AG04449 (cell line): Measurements from ENCODE around the gene DDX31.
"Not testable (repeated sequence)": the region's sequence is repeated elsewhere in the genome, so short reads cannot be mapped to it uniquely, and the experiment has no call there.

Experiments used
- CTCF ChIA-PET: fragments of 350-600 bp; formaldehyde crosslinking; extraction: SDS; loops from one replicate; lab custom pipeline; 2021; ENCODE audit warnings: antibody characterized with exemption; lab: Yijun Ruan, JAX
- POLR2A ChIA-PET: fragments of 400-600, 350-600 bp; formaldehyde crosslinking; extraction: SDS; loops from one replicate; lab custom pipeline; 2020; ENCODE audit warnings: antibody characterized with exemption, inconsistent platforms; lab: Yijun Ruan, JAX
- DNase-seq: peaks from one replicate; pipeline ENCODE4 v3.0.0-alpha.2; 2010; ENCODE audit warnings: low read depth, low spot score
- H3K4me3 ChIP-seq: 2 replicates; pipeline ENCODE4 v1.5.1; 2011; ENCODE audit warnings: low read depth, mild to moderate bottlenecking, control low read depth, low read length
- CTCF ChIP-seq: IDR thresholded peaks from one replicate; pipeline ENCODE4 v1.5.1; 2011; ENCODE audit warnings: mild to moderate bottlenecking, moderate library complexity, low read length, control low read depth, inconsistent platforms; ENCODE audit not compliant: insufficient read depth; ENCODE audit errors: missing control alignments

The DDX31 gene

DNA sequence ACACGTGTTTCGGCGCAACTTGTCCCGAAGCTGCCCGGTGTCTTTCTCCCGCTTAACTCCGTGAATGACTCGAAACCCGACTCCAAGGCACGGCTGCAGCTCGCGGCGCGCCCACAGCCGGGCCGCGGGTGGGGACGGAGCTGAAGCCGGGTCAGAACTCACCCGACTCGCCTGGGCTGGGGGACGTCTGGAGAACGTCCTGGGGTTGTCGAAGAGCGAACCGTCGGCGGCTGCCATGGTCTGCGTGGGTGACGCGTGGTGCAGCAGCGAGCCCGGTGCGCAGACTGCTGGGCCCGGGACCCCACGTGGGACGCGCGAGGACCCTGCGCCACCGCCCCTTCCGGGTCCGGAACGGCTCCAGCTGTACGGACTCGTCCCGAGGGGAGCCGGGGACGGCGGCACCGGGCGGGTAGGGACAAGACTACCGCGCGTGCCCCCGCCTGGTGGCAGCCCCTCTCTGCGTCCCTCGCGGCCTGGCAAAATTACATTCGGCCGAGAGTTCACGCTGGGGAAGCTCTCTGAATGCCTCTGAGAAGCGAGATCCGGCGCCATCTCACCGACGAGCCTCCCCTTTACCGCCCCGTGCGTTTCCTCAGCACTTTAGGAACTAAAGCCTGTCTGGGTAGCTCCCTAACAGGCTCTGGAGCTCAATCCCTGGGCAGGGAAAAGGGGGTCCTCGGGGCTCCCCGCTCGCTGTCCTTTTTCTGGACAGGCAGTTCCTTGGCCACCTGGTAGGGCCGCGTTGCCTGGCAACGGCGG lies at the start of gene DDX31:
DDX31 (minus strand) TSS at position 286 of the 759 bp plus-strand sequence; CDS start at position 237, 49 bp downstream.
- ChIA-PET CTCF (interaction anchor here (0.7 to 5.7 kb wide), 6 partner anchors 9 to 162 kb away, joined by 3 to 27 read pairs (median 3); no protein-coding TSS in a partner anchor), POLR2A (interaction anchor here (0.6 to 1.6 kb wide), 8 partner anchors 9 to 705 kb away, joined by 3 to 11 read pairs (median 3); no protein-coding TSS in a partner anchor)
- H3K4me3 ChIP-seq = peak within 1 kb of the TSS; percentile 98

DNA sequence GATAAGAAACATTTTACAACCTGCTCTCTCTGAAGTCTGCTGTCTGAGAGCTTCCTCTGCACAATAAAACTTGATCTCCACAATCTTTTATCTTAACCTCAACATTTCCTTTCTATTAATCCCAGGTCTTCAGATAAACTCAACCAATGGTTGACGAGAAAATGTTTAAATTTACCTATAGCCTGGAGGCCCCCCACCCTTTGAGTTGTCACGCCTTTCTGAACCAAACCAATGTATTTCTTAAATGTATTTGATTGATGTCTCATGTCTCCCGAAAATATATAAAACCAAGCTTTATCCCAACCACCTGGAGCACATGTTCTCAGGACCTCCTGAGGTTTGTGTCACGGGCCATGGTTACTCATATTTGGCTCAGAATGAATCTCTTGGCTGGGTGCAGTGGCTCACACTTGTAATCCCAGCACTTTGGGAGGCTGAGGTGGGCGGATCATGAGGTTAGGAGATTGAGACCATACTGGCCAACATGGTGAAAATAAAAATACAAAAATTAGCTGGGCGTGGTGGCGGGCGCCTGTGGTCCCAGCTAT lies 48.7 kb upstream of the DDX31 start:
- H3K4me3 ChIP-seq, POLR2A ChIA-PET, DNase-seq, CTCF ChIA-PET: not testable (repeated sequence)

More for the DNA sequence above, at the start of gene DDX31:
- no peak for TF ChIP-seq CTCF
- no peak for DNase-seq

DNA sequence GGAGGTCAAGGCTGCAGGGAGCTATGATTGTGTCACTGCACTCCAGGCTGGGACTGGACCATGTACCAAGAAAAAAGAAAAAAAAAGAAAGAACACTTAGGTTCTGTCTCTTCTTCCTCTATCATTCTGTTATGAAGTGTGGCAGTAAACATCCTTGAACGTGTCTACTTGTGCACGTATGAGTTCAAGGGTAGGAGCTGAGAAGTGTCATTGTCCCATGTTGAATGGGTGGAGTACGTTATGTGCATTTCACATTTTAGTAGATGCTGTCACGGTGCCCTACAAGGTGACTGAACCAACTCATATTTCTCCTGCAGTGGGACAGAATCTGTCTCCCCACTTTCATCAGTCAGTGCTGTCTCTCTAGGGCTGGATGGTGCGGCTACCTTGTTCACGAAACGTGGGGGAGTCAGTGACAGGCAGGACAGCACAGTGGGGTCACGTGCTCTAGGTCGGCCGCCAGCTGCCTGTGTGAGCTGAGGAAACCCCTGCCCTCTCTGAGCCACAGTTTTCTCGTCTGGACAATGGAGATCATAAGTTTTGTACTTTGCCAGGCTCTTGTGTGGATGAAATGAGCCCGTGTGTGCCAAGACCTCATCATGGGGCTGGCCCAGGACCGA lies 47.7 kb upstream of the DDX31 start:
- CTCF ChIA-PET = interaction anchor here (0.7 kb wide), 1 partner anchor 51 kb away, joined by 3 read pairs; no protein-coding TSS in a partner anchor
- no peak for TF ChIP-seq CTCF
- DNase-seq = no peak
- POLR2A ChIA-PET = no interaction called here
- H3K4me3 ChIP-seq = no peak overlapping the region

DNA sequence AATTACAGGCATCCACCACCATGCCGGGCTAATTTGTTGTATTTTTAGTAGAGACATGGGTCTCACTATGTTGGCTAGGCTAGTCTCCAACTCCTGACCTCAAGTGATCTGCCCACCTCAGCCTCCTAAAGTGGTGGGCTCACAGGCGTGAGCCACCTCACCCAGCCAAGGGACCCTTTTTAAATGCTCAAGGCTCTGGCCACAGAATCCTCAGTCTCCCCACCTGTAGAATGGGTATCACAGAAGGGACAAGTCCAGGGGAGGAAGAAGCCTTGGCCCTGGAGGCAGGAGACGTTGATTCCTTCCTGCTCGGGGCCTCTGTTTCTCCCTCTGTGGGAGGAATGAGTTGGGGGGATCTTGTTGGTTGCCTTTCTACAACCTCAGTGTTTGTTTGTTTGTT lies 46.2 kb upstream of the DDX31 start:
- TF ChIP-seq CTCF = no peak
- CTCF ChIA-PET = no interaction called here
- DNase-seq = no peak
- H3K4me3 ChIP-seq = no peak overlapping the region
- POLR2A ChIA-PET = no interaction called here

DNA sequence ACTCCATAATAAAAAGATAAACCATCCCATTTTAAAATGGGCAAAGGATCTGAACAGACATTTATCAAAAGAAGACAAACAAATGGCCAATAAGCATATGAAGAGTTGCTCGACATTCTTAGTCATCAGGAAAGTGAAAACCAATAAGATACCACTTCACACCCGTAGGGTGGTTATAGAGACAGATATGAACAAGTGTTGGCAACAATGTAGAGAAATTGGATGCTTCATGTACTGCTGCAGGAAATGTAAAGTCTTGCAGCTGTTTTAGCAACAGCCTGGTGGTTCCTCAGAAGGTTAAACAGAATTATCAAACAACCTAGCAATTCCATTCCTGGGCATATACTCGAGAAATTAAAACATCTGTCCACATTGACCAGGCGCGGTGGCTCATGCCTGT lies 43.0 kb upstream of the DDX31 start:
- no peak for TF ChIP-seq CTCF
- DNase-seq = no peak
- POLR2A ChIA-PET = no interaction called here
- CTCF ChIA-PET = no interaction called here
- H3K4me3 ChIP-seq = no peak overlapping the region

DNA sequence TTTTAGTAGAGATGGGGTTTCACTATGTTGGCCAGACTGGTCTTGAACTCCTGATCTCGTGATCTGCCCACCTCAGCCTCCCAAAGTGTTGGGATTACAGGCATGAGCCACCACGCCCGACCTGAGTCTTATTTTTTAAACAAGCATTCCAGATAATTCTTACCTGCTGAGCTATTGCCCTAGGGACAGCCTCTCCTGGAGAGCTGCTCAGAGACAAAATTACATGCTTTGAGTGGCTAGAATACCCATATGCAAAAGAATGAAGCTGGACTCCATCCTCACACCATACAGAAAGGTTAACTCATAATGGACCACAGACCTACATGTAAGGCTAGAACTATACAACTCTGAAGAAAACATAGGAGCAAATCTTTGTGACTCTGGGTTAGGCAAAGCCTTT lies 42.1 kb upstream of the DDX31 start:
- no peak for TF ChIP-seq CTCF
- no peak for DNase-seq
- CTCF ChIA-PET = no interaction called here
- H3K4me3 ChIP-seq = no peak overlapping the region
- POLR2A ChIA-PET = no interaction called here

GRCh38 chr9:132711152-132711551 lies 41.4 kb upstream of the DDX31 start:
- POLR2A ChIA-PET, CTCF ChIA-PET, DNase-seq, H3K4me3 ChIP-seq: not testable (repeated sequence)
